Testis (tissue), 3 donors: ENCODE results near the gene DEAF1. TPM values are rescaled to one million over a fixed set of nuclear protein-coding genes. Genes with fewer than 3 reads are reported as not detected.
A peak's percentile ranks its signal among the peaks of the same experiment; 100 is the strongest.

ENCODE experiments used
- DNase-seq: peaks from one replicate; pipeline ENCODE4 v3.0.0-alpha.2; 2019
- H3K27ac ChIP-seq, 2 donors: fragments of 200-600 bp; sonication (generic); one replicate each; pipeline ENCODE4 v1.5.1; 2019
- H3K27me3 ChIP-seq: fragments of 200-600 bp; sonication (generic); one replicate; pipeline ENCODE4 v1.5.1; 2019
- H3K36me3 ChIP-seq: fragments of 200-600 bp; sonication (generic); one replicate; pipeline ENCODE4 v1.5.1; 2017; ENCODE audit warnings: low read depth; ENCODE audit errors: missing control alignments
- H3K4me1 ChIP-seq: fragments of 200-600 bp; sonication (generic); one replicate; pipeline ENCODE4 v1.5.1; 2019
- H3K4me3 ChIP-seq, 2 donors: fragments of 200-600 bp; sonication (generic); one replicate each; pipeline ENCODE4 v1.5.1; 2017 to 2019
- H3K9me3 ChIP-seq: fragments of 200-600 bp; sonication (generic); one replicate; pipeline ENCODE4 v1.5.1; 2017
- CTCF ChIP-seq, 3 experiments: fragments of 450-650 bp in 2 of 3; fragments of 200-600 bp in 1 of 3; sonication (generic) in 1 of 3; IDR thresholded peaks; one replicate each; pipeline ENCODE4 v1.5.1; 2016 to 2019; ENCODE audit warnings: antibody characterized with exemption in 3 of 3, mild to moderate bottlenecking in 2 of 3, moderate library complexity in 1 of 3
- POLR2A ChIP-seq: fragments of 450-650 bp; IDR thresholded peaks from one replicate; pipeline ENCODE4 v1.6.1; 2017; ENCODE audit warnings: antibody characterized with exemption, mild to moderate bottlenecking, moderate library complexity
- WGBS, 2 donors: methylation state at CpG; one replicate each; pipeline ENCODE4 v1.1.5; 2018; 5-methylcytosine and 5-hydroxymethylcytosine counted together
- intact Hi-C: fragments of 100-400 bp; cut with DNase I; formaldehyde crosslinking; loops from one replicate; pipeline ENCODE4 v1.15.1; 2023; ENCODE audit warnings: low total_unique reads
- polyA plus RNA-seq: library from polyadenylated mRNA; stranded (reverse); fragments of 350-450 nt; fragmentation: Illumina TruSeq; extraction: RNeasy Lipid Tissue Mini Kit (QIAGEN cat#74804); gene quantifications from one replicate; pipeline ENCODE4 v1.2.3, GENCODE V29; 2014; ENCODE audit warnings: low read depth, low replicate concordance; ENCODE audit not compliant: insufficient read depth
- total RNA-seq, 2 donors: library from RNA; depleted of rRNA; stranded (reverse); fragments of >200 nt; gene quantifications; one replicate each; pipeline ENCODE4 v1.2.3, GENCODE V29; 2016

The DEAF1 gene
- total and polyA plus RNA-seq, 3 donors from 2014 or later = 47.9 to 116 (median 82.5) TPM

- intact Hi-C loops = no loop called here
- DNase-seq = no peak
These were observed 76.9 kb downstream of the DEAF1 start for GRCh38 chr11:617912-618682.

GRCh38 chr11:617199-617911 lies 77.7 kb downstream of the DEAF1 start:
- Histone ChIP-seq H3K27ac (no peak overlapping the region), H3K9me3 (no peaks in the 10 kb centered on the region), H3K27me3 (no peaks in the 10 kb centered on the region), H3K4me1 (peaks cover 15% of the 10 kb centered on the region), H3K36me3 (no peaks in the 10 kb centered on the region), H3K4me3 (no peak overlapping the region)
- WGBS, 2 donors = 94% methylated on average over 36 to 57 of the region's 57 CpGs
- TF ChIP-seq POLR2A (no peak), CTCF (IDR thresholded peaks at IDR 0.05) (no peak)
- intact Hi-C loops = no loop called here
- DNase-seq = no peak

More at GRCh38 chr11:617912-618682, 76.9 kb downstream of the DEAF1 start:
- 73 to 94% methylated on average over 3 to 25 of the region's 25 CpGs for WGBS, 2 donors
- TF ChIP-seq POLR2A = no peak
- TF ChIP-seq CTCF (IDR thresholded peaks at IDR 0.05) = no peak
- peaks cover 14% of the 10 kb centered on the region for H3K4me1 ChIP-seq
- H3K9me3 ChIP-seq = no peaks in the 10 kb centered on the region
- no peak overlapping the region for H3K27ac ChIP-seq
- H3K36me3 ChIP-seq = no peaks in the 10 kb centered on the region
- H3K27me3 ChIP-seq = no peaks in the 10 kb centered on the region
- H3K4me3 ChIP-seq = no peak overlapping the region

DNA sequence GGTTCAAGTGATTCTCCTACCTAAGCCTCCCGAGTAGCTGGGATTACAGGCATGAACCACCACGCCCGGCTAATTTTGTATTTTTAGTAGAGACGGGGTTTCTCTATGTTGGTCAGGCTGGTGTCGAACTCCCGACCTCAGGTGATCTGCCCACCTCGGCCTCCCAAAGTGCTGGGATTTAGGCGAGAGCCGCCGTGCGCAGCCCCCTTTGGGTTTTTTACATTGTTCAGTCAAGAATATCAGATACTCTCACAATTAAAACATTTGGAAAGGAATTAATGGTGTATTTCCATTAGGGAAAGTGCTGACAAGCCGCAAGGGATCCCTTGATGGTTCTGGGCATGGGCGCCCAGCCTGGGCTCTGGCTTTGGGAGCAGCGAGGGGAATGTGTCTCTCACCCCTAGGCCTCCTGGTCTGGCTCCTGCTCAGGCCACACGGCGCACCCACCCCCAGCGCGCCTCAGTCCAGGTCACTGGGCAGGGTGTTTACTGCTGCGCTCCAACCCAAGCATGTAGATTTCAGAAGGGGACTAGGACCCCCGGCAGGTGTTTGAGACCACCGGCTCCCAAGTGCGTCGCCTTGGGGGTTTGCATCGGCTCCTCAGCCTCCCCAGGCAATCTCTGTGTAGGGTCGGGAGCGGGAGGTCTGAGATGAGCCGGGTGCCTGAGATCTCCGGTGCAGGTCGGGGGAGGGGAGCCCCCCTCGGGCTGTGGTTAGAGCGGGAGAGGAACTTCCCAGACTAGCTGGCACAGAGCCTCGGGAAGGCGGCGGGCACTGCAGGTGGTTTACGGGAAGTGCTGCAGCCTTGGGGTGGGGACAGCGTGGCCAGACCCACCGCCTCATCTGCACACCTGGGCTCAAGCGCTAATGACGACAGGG lies 78.5 kb downstream of the DEAF1 start:
- Histone ChIP-seq H3K9me3 (no peaks in the 10 kb centered on the region), H3K27me3 (no peaks in the 10 kb centered on the region), H3K4me3 (peak overlapping the region in 1 of 2 donors; percentile 80), H3K36me3 (no peaks in the 10 kb centered on the region), H3K4me1 (peaks cover 20% of the 10 kb centered on the region), H3K27ac (peak overlapping the region; percentile 81 to 89)
- no peak for DNase-seq
- intact Hi-C loops = no loop called here
- TF ChIP-seq CTCF (IDR thresholded peaks at IDR 0.05) = no peak
- TF ChIP-seq POLR2A = no peak
- WGBS, 2 donors = 73 to 81% methylated on average over 18 to 39 of the region's 39 CpGs

DNA sequence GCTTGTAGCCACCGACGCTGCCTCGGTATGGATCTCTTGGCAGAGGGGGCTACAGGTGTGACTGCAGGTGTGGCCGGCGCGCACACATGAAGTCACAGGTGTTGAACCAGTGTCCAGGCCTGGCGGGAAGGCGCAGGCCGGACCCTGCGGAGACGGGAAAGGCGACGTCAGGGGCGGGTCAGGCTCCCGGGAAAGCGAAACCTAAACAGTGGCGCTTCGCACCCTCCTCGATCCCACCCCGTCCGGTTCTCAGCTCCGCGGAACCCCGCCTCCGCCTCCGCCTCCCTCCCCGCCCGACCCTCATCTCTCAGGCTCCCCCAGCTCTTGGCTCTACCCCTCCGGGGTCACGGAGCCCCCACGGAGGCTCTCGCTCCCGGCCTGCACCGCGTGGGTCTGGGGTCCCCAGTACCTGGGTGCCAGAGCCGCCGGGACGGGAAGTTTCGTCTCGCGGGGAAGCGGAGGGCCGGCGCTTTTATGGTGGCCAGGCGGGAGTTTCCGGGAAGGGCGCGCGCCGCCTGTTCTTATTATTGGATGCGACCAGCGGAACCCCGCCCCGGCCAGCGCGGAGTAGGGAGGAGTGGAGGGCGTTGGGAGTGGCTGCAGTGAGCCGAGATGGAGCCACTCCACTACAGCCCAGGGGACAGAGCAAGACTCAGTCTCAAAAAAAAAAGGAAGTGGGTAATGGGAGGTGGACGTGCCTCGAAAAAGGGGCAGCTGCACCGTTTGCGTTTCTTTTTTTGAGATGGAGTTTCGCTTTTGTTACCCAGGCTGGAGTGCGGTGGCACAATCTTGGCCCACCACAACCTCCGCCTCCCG lies 79.3 kb downstream of the DEAF1 start, which contains the start of gene IRF7:
TSS of gene IRF7 (minus strand) at position 447 of the 816 bp plus-strand sequence. CDS start 586 bp downstream, outside the sequence.
- Histone ChIP-seq H3K27ac (peak within 1 kb of the TSS; percentile 81 to 89), H3K9me3 (no peaks in the 10 kb centered on the region), H3K4me3 (peak within 1 kb of the TSS; percentile 55 to 80), H3K4me1 (peaks cover 25% of the 10 kb centered on the region), H3K36me3 (no peaks in the 10 kb centered on the region), H3K27me3 (no peaks in the 10 kb centered on the region)
- TF ChIP-seq CTCF (IDR thresholded peaks at IDR 0.05) (no peak), POLR2A (no peak)
- peak; percentile 96 for DNase-seq
- intact Hi-C loops = no loop called here
- 10 to 15% methylated on average over 46 to 49 of the region's 66 CpGs for WGBS, 2 donors
